ENCODE data around the gene ODAD2. TPM values are rescaled to one million over a fixed set of nuclear protein-coding genes. Genes with fewer than 3 reads are reported as not detected.

ODAD2 gene
- total RNA-seq = 0.98 and 1.7 TPM in 2 replicates

DNA sequence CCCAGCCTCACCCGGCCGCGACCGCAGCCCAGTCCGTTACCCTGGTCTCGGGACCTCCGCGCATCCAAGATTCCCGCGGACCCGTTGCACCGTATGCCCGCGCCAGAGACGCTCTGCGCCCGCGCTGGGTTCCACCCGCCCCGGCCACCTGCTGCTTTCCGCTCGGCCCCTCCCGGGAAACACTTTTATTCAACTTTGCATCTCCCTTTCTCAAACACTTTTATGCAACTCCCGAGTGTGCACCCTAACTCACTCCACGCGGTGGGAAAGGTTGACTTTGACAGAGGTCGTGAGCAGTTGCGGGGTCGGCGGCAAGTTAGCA is at the start of gene ODAD2:
Gene ODAD2 (minus strand): TSS at position 126 of the 322 bp plus-strand sequence. CDS start 3,937 bp downstream, outside the sequence.

Small RNAs within 50 kb of the gene (small RNA-seq; reads per million reads assigned to genes)
- gene MRPS21P5 = not detected
- not detected for gene RN7SKP132

Data from vein endothelial cell (primary cell).